Uterus (tissue), 4 donors: ENCODE results near the gene TREML4. TPM values are rescaled to one million over a fixed set of nuclear protein-coding genes. Genes with fewer than 3 reads are reported as not detected.

Source experiments
- DNase-seq, 2 donors: peaks; one replicate each; pipeline ENCODE4 v3.0.0-alpha.2; 2019 to 2020
- H3K27ac ChIP-seq, 2 donors: fragments of 200-600 bp; sonication (generic); 1 replicate in 1 of 2; 2 replicates in 1 of 2; pipeline ENCODE4 v1.5.1; 2016 to 2018
- H3K27me3 ChIP-seq, 2 donors: fragments of 200-600 bp; sonication (generic); one replicate each; pipeline ENCODE4 v1.5.1; 2018 to 2019; ENCODE audit warnings: control low read depth in 1 of 2
- H3K36me3 ChIP-seq, 2 donors: fragments of 200-600 bp; sonication (generic); one replicate each; pipeline ENCODE4 v1.5.1; 2019; ENCODE audit warnings: control low read depth in 1 of 2
- H3K4me1 ChIP-seq, 2 donors: fragments of 200-600 bp; sonication (generic); one replicate each; pipeline ENCODE4 v1.5.1; 2018 to 2019; ENCODE audit warnings: control low read depth in 1 of 2
- H3K4me3 ChIP-seq, 2 donors: fragments of 200-600 bp; sonication (generic); 1 replicate in 1 of 2; 2 replicates in 1 of 2; pipeline ENCODE4 v1.5.1; 2018 to 2019; ENCODE audit warnings: mild to moderate bottlenecking in 1 of 2
- H3K9me3 ChIP-seq, 2 donors: fragments of 200-600 bp; sonication (generic); one replicate each; pipeline ENCODE4 v1.5.1; 2019; ENCODE audit warnings: control low read depth in 1 of 2
- CTCF ChIP-seq, 4 experiments: fragments of 200-600 bp in 2 of 4; fragments of 450-650 bp in 2 of 4; sonication (generic) in 2 of 4; IDR thresholded peaks; one replicate each; pipeline ENCODE4 v1.5.1; 2016 to 2019; ENCODE audit warnings: antibody characterized with exemption in 4 of 4, mild to moderate bottlenecking in 2 of 4, moderate library complexity in 1 of 4
- POLR2A ChIP-seq, 2 donors: fragments of 450-650 bp; IDR thresholded peaks; one replicate each; pipeline ENCODE4 v1.6.1; 2016; ENCODE audit warnings: antibody characterized with exemption in 2 of 2, mild to moderate bottlenecking in 1 of 2, moderate library complexity in 1 of 2
- intact Hi-C: fragments of 100-400 bp; cut with DNase I; formaldehyde crosslinking; loops from one replicate; pipeline ENCODE4 v1.15.1; 2023; ENCODE audit warnings: low total_unique reads
- total RNA-seq, 4 donors: library from RNA; depleted of rRNA in 3 of 4; stranded (reverse); fragments of >200 nt in 3 of 4; gene quantifications; one replicate each; pipeline versions ENCODE4 v1.1.0 to v1.2.4, GENCODE V29; 2014 to 2023
- donor health status: DM: yes; HTN: yes; CAD: no.

The TREML4 gene
- total RNA-seq, 4 donors from 2014 or later = not detected

GRCh38 chr6:41208439-41209106 is 19.6 kb upstream of the TREML4 start:
- TF ChIP-seq POLR2A (IDR thresholded peaks at IDR 0.05) = no peak
- TF ChIP-seq CTCF (IDR thresholded peaks at IDR 0.05) = no peak
- DNase-seq = no peak
- intact Hi-C loops = no loop called here

DNA sequence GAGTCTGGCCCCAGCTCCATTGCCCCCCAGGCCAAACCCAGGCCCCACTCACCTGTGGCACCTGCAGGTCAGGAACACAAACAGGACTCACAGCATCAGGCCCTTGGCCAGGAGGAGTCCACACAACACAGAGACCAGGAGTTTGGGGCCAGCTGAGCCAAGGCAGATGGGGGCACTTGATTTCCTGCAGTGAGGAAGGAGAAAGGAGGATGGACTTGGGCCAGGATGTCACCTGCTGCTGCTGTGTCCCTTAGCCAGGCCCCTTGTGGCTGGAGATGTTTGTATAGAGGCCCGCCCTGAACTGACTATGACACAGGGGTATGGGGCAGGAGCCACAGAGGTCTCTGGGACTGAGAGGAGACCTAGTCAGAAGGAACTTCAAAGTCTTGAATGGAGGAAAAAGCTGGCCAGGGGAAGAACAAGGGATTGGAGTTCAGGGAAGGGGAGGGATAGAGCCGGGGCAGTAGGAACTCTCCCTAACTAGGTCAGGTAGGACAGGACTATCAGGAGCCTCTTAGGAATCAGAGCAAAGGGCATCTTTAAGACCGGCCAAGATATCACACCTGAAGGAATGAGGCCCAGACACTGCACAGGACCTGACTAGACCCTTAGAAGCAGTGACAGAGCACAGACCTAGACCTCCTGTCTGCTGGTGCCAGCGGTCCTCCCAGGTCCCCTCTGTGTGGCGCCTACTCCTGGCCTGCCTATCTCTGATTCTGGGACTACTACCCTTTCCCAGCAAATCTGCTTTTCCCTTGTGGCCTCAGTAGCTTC is 18.4 kb upstream of the TREML4 start:
- intact Hi-C loops = no loop called here
- no peak overlapping the region for H3K27ac ChIP-seq
- no peaks in the 10 kb centered on the region for H3K36me3 ChIP-seq
- no peaks in the 10 kb centered on the region for H3K9me3 ChIP-seq
- H3K27me3 ChIP-seq = peaks cover 0 to 2% of the 10 kb centered on the region in 2 donors
- H3K4me1 ChIP-seq = no peaks in the 10 kb centered on the region
- no peak for TF ChIP-seq POLR2A (IDR thresholded peaks at IDR 0.05)
- no peak for TF ChIP-seq CTCF (IDR thresholded peaks at IDR 0.05)
- no peak overlapping the region for H3K4me3 ChIP-seq
- DNase-seq = no peak

More at GRCh38 chr6:41208439-41209106, 19.6 kb upstream of the TREML4 start:
- peaks cover 0 to 2% of the 10 kb centered on the region in 2 donors for H3K27me3 ChIP-seq
- H3K36me3 ChIP-seq = no peaks in the 10 kb centered on the region
- H3K9me3 ChIP-seq = no peaks in the 10 kb centered on the region
- H3K4me1 ChIP-seq = no peaks in the 10 kb centered on the region
- no peak overlapping the region for H3K27ac ChIP-seq
- H3K4me3 ChIP-seq = no peak overlapping the region

- TF ChIP-seq POLR2A (IDR thresholded peaks at IDR 0.05) (no peak), CTCF (IDR thresholded peaks at IDR 0.05) (no peak)
- Histone ChIP-seq H3K27ac (no peak overlapping the region), H3K4me3 (no peak overlapping the region), H3K27me3 (peaks cover 0 to 2% of the 10 kb centered on the region in 2 donors), H3K36me3 (no peaks in the 10 kb centered on the region), H3K4me1 (no peaks in the 10 kb centered on the region), H3K9me3 (no peaks in the 10 kb centered on the region)
- DNase-seq = no peak
- intact Hi-C loops = no loop called here
These were observed 13.4 kb upstream of the TREML4 start for GRCh38 chr6:41214559-41215238.

DNA sequence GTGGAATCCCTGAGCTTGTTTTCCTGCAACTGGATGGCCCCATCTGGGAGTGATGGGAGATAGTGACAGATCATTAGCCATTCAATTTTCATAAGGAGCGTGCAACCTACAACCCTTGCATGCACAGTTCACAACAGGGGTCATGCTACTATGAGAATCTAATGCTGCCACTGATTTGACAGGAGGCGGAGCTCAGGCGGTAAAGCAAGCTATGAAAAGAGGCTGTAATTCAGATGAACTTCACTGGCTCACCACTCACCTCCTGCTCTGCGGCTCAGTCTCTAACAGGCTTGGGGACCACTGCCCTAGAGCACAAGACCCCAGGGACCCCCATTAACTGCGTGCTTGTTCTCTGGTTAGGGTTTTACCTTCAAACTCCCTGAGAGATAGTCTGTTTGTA is 12.4 kb upstream of the TREML4 start:
- intact Hi-C loops = no loop called here
- Histone ChIP-seq H3K4me3 (no peak overlapping the region), H3K27ac (no peak overlapping the region), H3K36me3 (no peaks in the 10 kb centered on the region), H3K4me1 (no peaks in the 10 kb centered on the region), H3K9me3 (no peaks in the 10 kb centered on the region), H3K27me3 (peaks cover 0 to 2% of the 10 kb centered on the region in 2 donors)
- DNase-seq = no peak
- TF ChIP-seq CTCF (IDR thresholded peaks at IDR 0.05) (no peak), POLR2A (IDR thresholded peaks at IDR 0.05) (no peak)

- Histone ChIP-seq H3K9me3 (no peaks in the 10 kb centered on the region), H3K4me3 (no peak overlapping the region), H3K27ac (no peak overlapping the region), H3K27me3 (peaks cover 0 to 2% of the 10 kb centered on the region in 2 donors), H3K4me1 (no peaks in the 10 kb centered on the region), H3K36me3 (no peaks in the 10 kb centered on the region)
- intact Hi-C loops = no loop called here
- DNase-seq = no peak
- no peak for TF ChIP-seq CTCF (IDR thresholded peaks at IDR 0.05)
These were observed 11.5 kb upstream of the TREML4 start for GRCh38 chr6:41216616-41217015.
